Sciatic nerve (tissue), 2 donors: Measurements from ENCODE around the gene ABCG4. TPM values are rescaled to one million over a fixed set of nuclear protein-coding genes. Genes with fewer than 3 reads are reported as not detected.
A peak's percentile ranks its signal among the peaks of the same experiment; 100 is the strongest.
"Not testable (repeated sequence)": the region's sequence is repeated elsewhere in the genome, so short reads cannot be mapped to it uniquely, and the experiment has no call there.

Experiments
- ATAC-seq: fragments of 200-7000 bp; cut with Tn5 transposase; one replicate; pipeline ENCODE4 v1.9.1; 2020; ENCODE audit warnings: mild to moderate bottlenecking, moderate library complexity
- DNase-seq: peaks from one replicate; pipeline ENCODE4 v3.0.0-alpha.2; 2020; ENCODE audit warnings: low spot score
- intact Hi-C: fragments of 100-400 bp; cut with DNase I; formaldehyde crosslinking; loops from one replicate; pipeline ENCODE4 v1.14.2; 2022
- total RNA-seq: library from RNA; stranded (reverse); fragmentation: NEBNext Ultra II Directional; extraction: Animal tissue kit (Norgen Biotek cat#: 25700); gene quantifications from one replicate; pipeline ENCODE4 v1.2.1, GENCODE V29; 2021
- donor health status: DM: no; HTN: no; CAD: no.
- donor health status: DM: no; HTN: no; CAD: no.

The ABCG4 gene
- total RNA-seq, 1 donor from 2014 or later, result not detected

DNA sequence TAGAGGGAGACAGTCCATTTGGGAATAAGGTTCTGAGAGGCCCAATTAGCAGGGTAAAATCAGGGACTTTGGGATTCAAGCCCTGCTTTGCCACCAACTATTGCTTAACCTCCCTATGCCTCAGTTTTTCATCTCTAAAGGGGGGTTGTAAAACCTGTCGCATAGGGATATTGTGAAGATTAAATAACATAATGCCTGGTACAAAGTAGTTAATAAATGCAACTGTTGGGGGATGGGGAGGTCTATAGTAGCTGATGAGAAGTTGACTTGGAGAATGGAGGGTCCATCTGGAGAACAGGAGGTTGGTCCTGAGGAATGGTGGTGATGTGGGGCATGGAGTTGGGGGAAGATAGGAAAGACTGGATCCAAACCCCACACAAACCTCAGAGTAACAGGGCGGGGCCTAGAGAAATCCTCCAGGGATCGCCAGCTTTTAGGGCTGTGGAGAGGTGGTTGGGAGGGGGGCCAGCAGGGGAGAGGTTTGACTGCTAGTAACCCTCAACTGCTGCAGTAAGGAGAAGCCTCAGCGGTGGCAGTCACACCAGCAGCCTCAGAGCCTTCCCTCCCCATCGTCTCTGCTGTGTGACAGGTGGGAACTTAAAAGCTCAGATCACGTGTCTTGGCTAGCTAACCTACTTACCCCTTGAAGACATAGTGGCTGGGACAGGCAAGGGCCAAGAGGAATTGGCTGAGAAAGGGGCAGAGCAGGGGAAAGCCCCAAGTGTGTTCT lies 1.1 kb upstream of the ABCG4 start:
- DNase-seq (no peak), ATAC-seq (no peak)
- intact Hi-C loops, result no loop called here

DNA sequence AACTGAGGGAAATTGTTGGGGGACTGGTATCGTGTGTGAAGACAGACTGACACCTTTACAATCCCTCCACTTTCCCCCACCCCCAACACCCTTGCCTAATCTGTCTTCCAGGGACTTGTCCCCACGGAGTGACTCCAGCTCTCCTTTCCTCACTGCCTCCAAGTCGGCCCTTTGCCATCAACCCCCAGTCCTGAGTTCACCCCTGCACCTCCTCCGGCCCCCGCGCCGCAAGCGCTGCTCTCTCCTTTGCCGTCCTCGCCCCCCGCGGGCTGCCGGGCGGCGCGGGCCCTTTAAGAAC lies 183 bp upstream of the ABCG4 start:
- DNase-seq (no peak), ATAC-seq (no peak)
- intact Hi-C loops, result no loop called here

DNA sequence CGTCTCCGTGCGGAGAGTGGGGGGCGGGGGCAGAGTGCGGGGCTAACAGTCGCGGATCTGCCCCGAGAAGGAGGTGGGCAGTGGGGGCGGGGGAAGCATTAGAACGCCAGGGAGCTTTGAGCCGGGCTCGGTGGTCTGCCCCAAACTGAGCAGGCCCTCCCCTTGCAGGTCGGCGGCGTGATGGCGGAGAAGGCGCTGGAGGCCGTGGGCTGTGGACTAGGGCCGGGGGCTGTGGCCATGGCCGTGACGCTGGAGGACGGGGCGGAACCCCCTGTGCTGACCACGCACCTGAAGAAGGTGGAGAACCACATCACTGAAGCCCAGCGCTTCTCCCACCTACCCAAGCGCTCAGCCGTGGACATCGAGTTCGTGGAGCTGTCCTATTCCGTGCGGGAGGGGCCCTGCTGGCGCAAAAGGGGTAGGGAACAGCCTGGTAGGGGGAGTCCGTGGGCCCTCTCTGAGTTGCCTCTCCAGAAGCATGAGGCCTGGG lies 979 bp downstream of the ABCG4 start:
- ATAC-seq (no peak), DNase-seq (no peak)
- intact Hi-C loops, result no loop called here

DNA sequence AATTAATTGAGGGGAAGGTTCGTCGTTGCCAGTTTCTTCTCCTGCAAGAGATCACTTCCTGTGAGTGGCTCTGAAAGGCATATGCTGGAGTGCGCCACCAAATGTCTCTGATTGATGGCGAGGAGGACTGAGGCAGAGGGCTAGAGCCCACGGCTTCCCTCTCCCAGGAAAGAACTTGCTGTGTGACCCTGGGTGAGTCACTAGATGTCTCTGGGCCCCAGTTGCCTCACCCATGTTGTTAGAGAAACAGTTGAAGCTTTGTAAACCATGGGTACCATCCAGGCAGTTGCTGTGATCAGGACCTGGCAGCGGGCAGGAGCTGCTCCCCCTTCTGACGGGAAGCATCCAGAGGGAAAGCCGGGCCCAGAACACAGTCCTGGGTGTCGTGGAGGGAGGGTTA lies 3.2 kb downstream of the ABCG4 start:
- intact Hi-C loops, result no loop called here
- DNase-seq (no peak), ATAC-seq (no peak)

DNA sequence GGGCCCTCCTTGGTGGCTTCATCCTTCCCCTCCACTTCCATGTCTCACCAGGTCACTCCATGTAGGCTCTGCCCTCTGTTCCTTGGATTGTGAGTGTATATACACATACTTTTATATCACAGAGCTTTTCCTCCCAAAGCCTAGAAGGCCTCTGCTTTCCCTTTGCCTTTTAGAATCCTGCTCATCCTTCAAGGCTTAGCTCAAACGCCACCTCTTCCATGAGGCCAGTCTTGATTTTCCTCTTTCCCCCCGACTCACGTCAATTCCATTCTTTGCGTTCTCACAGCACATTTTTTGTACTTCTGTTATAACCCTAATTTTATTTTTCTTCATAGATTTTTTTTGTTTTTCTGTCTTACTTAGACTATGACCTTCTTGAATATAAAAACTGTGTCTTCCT lies 3.8 kb downstream of the ABCG4 start:
- intact Hi-C loops, result no loop called here
- DNase-seq, result no peak
- no peak for ATAC-seq

DNA sequence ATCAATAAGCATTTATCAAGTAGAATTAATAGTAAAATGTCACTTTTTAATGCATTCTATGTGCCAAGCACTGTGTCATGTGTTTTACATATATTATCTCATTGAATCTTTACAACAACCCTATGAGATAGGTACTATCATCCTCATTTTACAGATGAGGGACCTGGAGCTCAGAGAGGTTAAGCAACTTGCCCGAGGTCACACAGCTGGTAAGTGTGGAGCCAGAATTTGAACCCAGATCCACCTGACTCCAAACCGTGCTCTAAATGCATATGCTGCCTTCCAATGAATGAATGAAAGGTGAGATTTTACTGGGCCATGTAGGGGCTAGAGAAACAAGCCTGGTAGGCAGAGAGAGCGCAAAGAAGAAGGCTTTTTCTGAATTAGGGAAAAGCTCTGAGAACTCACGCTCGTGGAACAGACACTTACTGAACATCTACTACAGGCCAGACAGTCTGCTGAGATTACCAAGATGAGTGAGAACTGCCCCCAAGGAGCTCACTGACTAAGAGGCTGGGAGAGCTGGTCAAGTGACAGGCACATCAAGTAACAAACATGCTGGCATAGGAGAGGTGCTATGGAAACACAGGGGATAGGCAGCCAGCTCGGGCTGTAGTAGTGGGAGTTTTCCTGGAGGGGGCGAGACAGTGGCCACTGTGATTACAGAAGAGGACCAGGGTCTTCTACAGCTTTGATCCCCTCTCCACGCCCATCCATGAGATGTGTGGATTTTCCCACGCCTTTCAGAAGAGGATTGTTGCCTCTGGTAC lies 4.4 kb downstream of the ABCG4 start:
- ATAC-seq (no peak), DNase-seq (no peak)
- intact Hi-C loops, result no loop called here

DNA sequence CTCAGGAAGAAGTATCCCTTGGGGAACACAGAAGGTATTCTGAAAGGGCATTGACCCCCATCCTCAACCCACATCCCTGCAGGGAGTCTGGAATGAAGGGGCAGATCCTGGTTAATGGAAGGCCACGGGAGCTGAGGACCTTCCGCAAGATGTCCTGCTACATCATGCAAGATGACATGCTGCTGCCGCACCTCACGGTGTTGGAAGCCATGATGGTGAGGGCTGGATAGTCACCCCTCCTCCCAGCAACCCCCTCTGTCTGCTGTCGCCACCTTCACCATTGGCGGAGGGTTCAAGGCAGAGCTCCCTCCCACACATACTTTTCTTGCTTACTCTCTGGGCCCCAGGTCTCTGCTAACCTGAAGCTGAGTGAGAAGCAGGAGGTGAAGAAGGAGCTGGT lies 5.3 kb downstream of the ABCG4 start:
- ATAC-seq, result no peak
- intact Hi-C loops, result no loop called here
- no peak for DNase-seq

DNA sequence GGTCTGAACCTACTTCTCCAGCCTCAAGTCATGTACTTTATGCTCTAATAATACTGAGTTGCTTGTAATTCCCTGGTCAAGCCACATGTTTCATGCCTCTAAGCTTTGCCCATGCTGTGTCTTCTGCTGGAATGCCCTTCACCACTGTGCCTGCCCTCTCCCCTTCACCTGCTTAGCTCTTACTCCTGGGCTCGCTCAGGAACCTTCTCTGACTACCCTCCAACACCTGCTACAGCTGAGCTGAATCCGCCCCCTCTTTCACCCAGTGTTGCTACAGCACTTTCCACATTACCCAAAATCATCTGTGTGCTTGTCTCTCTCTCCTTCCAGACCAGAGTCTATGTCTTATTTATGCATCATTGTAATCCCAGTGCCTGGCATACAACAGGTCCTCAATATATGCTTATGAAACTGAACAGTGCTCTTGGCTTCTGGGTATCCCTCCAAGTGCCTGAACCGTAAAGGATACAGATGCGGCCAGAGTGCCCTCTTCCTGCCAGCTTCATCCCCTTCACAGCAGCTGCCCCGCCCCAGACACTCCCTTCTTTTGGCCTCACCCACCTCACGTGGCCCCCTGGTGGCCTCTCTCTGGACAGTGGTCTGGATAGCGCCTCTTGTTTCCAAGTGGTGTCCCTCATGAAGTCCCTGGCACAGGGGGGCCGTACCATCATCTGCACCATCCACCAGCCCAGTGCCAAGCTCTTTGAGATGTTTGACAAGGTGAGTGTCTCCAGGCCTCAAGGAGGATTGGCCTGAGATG lies 7.1 kb downstream of the ABCG4 start:
- ATAC-seq, result no peak
- DNase-seq, result no peak
- intact Hi-C loops, result no loop called here

DNA sequence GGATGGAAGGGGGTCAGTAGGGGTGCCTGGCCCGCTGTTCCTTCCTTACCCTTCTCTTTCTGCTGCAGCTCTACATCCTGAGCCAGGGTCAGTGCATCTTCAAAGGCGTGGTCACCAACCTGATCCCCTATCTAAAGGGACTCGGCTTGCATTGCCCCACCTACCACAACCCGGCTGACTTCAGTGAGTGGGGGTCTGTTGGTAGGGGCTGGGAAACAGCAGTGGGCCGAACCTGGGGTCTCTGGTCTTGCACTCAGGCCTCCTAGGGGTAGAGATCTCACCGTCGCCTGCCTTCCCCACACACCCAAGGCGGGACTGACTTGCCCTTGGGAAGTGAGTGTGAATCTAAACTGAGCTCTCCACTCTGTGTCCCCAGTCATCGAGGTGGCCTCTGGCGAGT lies 7.6 kb downstream of the ABCG4 start:
- intact Hi-C loops, result no loop called here
- ATAC-seq (no peak), DNase-seq (no peak)

DNA sequence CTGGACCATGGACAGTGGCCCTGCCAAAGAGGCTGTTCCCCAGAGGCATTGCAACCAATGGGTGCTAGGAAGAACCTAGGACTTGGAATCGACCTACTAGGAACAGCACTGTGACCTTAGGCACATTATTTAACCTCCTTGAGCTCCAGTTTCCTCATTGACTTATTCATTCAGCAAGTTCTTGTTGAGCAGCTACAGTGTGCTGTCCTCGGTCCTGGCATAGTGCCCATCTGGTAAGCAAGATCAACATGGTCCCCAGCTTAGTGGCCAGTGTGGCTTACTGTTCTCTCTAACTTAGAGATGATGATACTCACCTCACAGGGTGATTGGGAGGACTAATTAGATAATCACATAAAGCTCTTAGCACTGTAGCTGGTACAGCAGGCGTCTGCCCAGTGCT lies 8.2 kb downstream of the ABCG4 start:
- DNase-seq (no peak), ATAC-seq (no peak)
- intact Hi-C loops, result no loop called here

DNA sequence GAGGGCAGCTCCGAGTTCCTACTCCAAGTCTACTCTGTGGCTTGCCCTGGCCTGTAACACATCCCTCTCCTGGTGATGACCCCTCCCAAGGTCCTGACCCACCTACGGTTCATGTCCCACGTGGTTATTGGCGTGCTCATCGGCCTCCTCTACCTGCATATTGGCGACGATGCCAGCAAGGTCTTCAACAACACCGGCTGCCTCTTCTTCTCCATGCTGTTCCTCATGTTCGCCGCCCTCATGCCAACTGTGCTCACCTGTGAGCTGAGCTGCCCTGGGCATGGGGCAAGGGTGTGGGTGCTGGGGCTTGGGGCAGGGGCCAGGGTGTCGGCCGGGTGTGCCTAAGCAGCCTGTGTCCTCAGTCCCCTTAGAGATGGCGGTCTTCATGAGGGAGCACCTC lies 9.6 kb downstream of the ABCG4 start:
- ATAC-seq, result no peak
- intact Hi-C loops, result no loop called here

DNA sequence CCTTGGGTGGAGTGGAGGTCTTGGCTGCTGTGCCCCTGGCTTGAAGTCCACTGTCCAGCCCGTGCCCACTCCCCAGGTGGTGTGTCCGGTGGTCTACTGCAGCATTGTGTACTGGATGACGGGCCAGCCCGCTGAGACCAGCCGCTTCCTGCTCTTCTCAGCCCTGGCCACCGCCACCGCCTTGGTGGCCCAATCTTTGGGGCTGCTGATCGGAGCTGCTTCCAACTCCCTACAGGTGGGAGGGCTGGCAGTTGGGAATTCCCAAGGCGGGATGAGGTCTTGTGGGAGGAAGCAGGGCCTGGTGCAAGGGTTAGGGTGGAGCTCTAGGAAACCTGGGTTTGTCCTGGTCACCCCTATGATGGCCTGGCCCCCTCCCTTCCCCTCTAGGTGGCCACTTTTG lies 11.3 kb downstream of the ABCG4 start:
- no peak for DNase-seq
- no peak for ATAC-seq
- intact Hi-C loops, result no loop called here

More for the DNA sequence above, 9.6 kb downstream of the ABCG4 start:
- DNase-seq, result no peak

DNA sequence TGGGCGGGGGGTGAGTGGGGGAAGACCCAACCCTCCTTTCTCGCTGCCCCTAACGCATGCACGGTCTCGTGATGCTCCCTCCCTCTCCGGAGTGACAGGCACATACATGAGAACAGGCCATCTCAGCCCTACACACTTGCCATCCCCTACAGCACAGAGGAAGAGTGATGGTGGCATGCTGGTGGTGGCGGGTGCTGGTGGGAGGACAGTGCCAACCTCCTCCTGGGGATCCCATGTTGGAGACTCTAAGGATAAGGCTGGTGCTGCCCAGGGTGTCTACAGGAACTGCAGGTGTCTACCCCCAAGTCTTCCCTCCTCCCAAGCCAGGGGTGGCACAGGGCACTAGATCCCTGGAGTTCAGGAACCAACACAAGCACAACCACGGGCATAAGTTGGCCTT lies 13.0 kb downstream of the ABCG4 start:
- DNase-seq (no peak), ATAC-seq (no peak)
- intact Hi-C loops, result no loop called here

DNA sequence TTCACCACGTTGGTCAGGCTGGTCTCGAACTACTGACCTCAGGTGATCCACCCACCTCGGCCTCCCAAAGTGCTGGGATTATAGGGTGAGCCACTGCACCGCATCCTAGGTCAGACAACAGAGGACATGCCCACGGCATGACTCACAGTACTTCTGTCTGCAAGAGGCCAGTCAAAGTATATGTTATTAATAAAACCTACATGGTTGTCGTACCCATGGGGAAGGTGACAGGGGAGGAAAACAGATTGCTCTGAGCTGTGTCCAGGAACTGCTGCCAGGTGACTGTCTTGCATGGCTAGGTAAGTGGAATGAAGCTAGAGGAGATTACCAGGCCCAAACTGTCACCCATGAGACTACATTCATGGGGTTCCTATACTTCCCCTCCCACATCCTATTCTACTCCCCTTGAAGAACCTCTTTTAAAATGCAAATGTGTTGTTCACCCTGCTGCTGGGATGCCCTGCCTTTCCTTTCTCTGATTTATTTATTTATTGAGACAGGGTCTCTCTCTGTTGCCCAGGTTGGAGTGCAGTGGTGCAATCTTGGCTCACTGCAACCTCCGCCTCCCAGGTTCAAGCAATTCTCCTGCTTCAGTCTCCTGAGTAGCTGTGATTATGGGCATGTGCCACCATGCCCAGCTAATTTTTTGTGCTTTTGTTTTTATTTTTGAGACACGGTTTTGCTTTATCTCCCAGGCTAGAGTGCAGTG lies 17.7 kb downstream of the ABCG4 start:
- intact Hi-C loops, result no loop called here
- DNase-seq (no peak), ATAC-seq (no peak)

DNA sequence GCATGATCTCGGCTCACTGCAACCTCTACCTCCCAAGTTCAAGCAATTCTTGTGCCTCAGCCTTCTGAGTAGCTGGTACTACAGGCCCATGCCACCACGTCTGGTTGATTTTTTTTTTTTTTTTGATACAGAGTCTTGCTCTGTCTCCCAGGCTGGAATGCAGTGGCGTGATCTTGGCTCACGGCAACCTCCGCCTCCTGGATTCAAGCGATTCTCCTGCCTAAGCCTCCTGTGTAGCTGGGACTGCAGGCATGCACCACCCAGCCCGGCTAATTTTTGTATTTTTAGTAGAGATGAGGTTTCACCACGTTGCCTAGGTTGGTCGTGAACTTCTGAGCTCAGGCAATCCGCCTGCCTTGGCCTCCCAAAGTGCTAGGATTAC lies 18.2 kb downstream of the ABCG4 start:
- DNase-seq, intact Hi-C loops, ATAC-seq: not testable (repeated sequence)

DNA sequence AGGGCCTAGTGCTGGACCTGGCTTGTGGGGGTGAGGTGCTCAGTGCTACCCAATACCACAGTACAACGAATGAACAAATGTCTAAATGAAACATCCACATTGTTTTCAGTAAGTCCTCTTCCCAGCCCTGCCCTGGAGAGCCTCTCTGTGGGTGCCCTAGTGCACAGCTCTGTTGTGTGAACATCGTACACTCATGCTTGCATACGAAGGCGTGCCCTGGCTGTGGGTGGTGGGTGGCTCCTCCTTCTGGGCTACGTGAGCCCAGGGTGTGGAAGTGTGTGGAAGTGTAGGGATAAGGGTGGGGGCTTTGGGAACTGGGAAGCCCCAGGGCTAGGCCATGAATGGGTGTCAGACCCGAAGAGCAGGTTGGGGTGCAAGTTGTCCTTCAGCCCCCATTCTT lies 19.1 kb downstream of the ABCG4 start:
- intact Hi-C loops, result no loop called here
- DNase-seq (no peak), ATAC-seq (peak; percentile 44)

DNA sequence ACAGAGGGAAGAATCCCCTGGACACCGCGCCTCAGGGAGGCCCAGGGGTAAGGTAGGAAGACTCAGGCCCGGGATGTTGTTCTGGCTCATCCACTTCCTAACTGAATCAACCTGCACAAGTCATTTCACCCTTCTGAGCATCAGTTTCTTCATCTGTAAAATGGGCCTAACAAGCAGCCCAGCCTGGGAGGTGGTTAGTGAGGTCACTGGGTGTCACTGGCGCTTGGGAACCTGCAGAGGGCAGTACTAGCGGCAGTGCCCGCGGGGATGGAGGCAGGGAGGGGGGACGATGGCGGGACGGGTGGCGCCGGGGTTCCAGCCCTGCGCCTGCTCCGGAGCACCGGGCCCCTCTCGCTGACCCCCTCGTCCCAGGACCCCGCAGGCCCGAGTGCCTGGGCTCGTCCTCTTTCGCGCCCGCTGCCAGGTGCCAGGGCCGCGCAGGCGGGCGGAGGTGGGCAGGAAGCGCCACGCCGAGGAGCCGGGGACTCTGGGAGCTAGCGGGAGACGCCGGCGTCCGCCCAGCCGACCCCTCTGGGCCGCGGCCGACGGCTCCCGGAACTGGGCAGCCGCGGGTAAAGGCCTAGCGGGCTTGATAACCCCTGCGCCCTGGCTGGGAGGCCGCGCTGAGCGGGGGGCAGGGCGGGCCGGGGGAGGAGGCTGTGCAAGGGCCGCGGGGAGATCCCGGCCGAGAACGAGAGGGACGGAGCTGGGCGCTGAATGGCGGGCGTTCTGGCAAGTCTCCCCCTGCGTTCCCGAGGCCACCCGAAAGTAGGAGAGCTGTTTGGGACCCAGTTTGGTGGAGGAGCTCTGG lies 19.8 kb downstream of the ABCG4 start, which contains the start of gene NLRX1:
Gene NLRX1 (plus strand): TSS at position 255 of the 811 bp plus-strand sequence. CDS start 2,679 bp downstream, outside the sequence.
- DNase-seq (peak; percentile 87), ATAC-seq (peak; percentile 95)
- intact Hi-C loops, result no loop called here

DNA sequence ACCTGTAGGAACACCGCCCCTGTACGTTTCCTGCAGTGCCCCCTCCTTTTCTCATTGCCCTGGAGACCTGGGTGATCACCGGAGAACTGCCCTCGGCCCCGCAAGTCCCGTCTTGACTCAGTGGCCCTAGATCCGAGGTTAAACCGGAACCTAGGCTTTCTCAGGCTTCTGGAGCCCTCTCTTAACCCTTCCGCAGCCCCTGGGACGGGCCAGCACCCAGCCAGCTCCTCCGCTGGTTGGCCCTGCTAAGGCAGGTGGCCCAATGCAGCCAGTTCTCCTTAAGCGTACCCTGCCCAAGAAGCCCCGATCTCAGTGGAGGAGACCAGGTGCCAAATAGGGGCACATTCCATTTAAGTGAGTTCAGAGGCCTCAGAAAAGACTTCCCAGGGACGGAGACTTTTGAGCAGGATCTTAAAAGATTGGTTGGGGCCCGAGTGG lies 20.4 kb downstream of the ABCG4 start:
- ATAC-seq (peak; percentile 55), DNase-seq (no peak)
- intact Hi-C loops, result no loop called here
